Fibroblast of lung (primary cell): Measurements from ENCODE around the gene TNNI3K.

Experiments
- CTCF ChIP-seq, 2 donors: IDR thresholded peaks in 1 of 2; conservative IDR thresholded peaks in 1 of 2; 1 replicate in 1 of 2; 2 replicates in 1 of 2; pipeline ENCODE4 v1.5.1; 2011 to 2012; ENCODE audit warnings: low read length in 2 of 2, control low read depth in 1 of 2, inconsistent platforms in 1 of 2, low read depth in 1 of 2, mild to moderate bottlenecking in 1 of 2
- EZH2 ChIP-seq: IDR thresholded peaks from 2 replicates; pipeline ENCODE4 v1.5.1; 2012; ENCODE audit warnings: low read length, control low read depth, mild to moderate bottlenecking; ENCODE audit errors: missing control alignments

DNA sequence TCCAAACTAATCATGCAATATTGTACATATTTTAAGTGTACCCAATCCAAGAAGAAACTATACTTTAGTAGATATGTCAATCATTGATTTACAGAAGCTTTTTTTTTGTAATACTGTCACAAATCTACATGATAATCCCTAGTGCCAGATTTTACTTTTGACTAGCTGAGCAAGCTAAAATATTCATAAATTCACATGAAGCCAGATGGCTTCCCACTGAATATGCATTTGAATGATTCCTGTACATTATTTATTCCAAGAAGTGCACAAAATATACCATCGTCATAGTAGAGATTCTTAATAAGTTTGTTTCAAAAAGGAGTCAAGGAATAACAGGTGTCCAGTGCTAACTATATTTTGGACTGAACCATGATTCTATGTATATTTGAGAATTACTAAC, 20.0 kb upstream of the TNNI3K start:
- TF ChIP-seq EZH2 (no peak), CTCF (conservative IDR thresholded peaks at IDR 0.05 in 1 of 2, IDR thresholded peaks at IDR 0.05 in 1 of 2; ENCODE audit: low read depth in 1 of 2, low read length in 2 of 2) (no peak)
